ENCODE data around the gene NHLRC4. TPM values are rescaled to one million over a fixed set of nuclear protein-coding genes. Genes with fewer than 3 reads are reported as not detected.

Gene NHLRC4
- total and polyA plus RNA-seq, 2 donors (not counting 1 experiment from before 2014, with no cell fraction given) = 2.2 to 4.2 TPM

DNA sequence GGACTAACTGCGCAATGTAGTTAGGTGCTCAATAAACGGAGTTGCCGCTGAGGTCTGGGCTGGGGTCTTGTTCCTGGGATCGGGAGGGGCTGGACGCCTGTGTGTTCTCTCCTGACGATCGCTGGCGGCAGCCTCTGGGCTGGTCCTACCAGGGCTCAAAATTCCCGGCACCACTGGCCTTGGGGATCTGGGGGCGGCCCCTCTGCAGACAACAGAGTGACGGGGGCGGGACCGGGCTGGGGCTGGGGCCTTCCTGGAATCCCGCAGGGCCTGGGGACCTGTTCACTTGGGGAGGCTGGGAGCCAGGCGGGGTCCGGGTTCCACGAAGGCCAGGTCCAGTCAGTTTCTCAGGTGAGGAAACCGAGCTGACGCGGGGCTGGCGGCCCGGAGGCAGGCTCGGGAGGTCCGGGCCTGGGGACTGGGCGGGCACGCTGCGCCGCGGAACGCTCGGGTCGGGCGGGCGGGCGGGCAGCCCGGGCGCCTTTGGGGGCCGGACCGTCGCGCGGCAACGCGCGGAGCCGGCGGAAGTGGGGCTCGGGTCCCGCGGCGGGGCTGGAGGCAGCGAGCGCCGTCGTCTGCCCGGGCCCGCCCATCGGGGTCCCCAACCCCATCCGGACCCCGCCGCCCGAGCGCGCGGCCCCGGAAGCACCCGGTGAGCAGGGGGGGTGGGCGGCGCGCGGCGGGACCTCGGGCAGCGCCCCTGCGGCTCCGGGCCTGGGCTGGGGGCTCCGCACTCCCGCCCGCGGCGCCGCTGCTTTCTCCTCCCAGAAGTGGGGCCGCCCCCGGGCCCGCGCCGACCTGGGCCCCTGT is 2.8 kb downstream of the NHLRC4 start, which contains the start of gene PIGQ:
Gene PIGQ (plus strand): TSS at position 524 of the 810 bp plus-strand sequence. CDS start 4,107 bp downstream, outside the sequence.
- intact Hi-C loops (cut with micrococcal nuclease) = loop anchor here (2.0 kb wide), 1 partner anchor 43 kb away; the partner anchor contains the start of gene CAPN15
- Histone ChIP-seq H3K79me2 (ENCODE audit: control insufficient read depth, insufficient read depth, low read length) (peaks cover 27% of the 10 kb centered on the region), H3K9me3 (ENCODE audit: control extremely low read depth in 1 of 3, control insufficient read depth in 2 of 3, insufficient read depth in 1 of 3, low read length in 2 of 3) (no peaks in the 10 kb centered on the region), H3K9ac (ENCODE audit: low read length) (peak within 1 kb of the TSS; percentile 77), H3K27ac (ENCODE audit: low read length in 2 of 2) (peak within 1 kb of the TSS; percentile 34 to 76), H3K36me3 (replicated peaks in 1 of 2; ENCODE audit: control extremely low read depth in 1 of 2, control insufficient read depth in 1 of 2, extremely low read depth in 1 of 2, insufficient read depth in 2 of 2, low read length in 1 of 2) (peaks cover 0 to 4% of the 10 kb centered on the region in 2 experiments), H3K4me1 (ENCODE audit: control insufficient read depth in 2 of 2, insufficient read depth in 2 of 2, low read length in 2 of 2) (peaks cover 33 to 48% of the 10 kb centered on the region in 2 donors), H3K4me3 (ENCODE audit: control extremely low read depth in 1 of 5, extremely low read depth in 1 of 5, insufficient read depth in 1 of 5, low read depth in 2 of 5, low read length in 4 of 5) (peak within 1 kb of the TSS; percentile 50 to 78 (median 67)), H3K4me2 (replicated peaks; ENCODE audit: low read depth, low read length, poor library complexity, severe bottlenecking) (peak within 1 kb of the TSS; percentile 90), H3K27me3 (replicated peaks in 1 of 4; ENCODE audit: control extremely low read depth in 1 of 4, control insufficient read depth in 3 of 4, insufficient read depth in 4 of 4, low read length in 3 of 4) (no peaks in the 10 kb centered on the region), H4K20me1 (ENCODE audit: control insufficient read depth, insufficient read depth, low read length, poor library complexity, severe bottlenecking) (no peaks in the 10 kb centered on the region), H2AFZ (ENCODE audit: insufficient read depth, low read depth, low read length, poor library complexity, severe bottlenecking) (peak within 1 kb of the TSS; percentile 88)
- ChIA-PET CTCF (no interaction called here), POLR2A (interaction anchor here (0.6 to 1.2 kb wide), 3 partner anchors 66 to 1149 kb away, joined by 3 to 4 read pairs (median 3); partner anchors contain the start of gene METTL26)
- ATAC-seq (ENCODE audit: low read depth) (peak; percentile 75), DNase-seq (peak; percentile 81)
- peak within 1 kb of the TSS; percentile 90 for H3K27ac Mint-ChIP-seq
- peak within 1 kb of the TSS; percentile 88 for H3K4me3 Mint-ChIP-seq
- H3K4me1 Mint-ChIP-seq = peaks cover 33% of the 10 kb centered on the region
- no peaks in the 10 kb centered on the region for H3K27me3 Mint-ChIP-seq
- TF ChIP-seq EZH2 (IDR thresholded peaks at IDR 0.05; ENCODE audit: borderline replicate concordance, insufficient read depth, low read depth, low read length, poor library complexity, severe bottlenecking) (no peak), CTCF (IDR thresholded peaks at IDR 0.05) (no peak)
- WGBS (ENCODE audit: insufficient coverage) = 1% methylated on average over 87 of the region's 87 CpGs
- H3K9me3 Mint-ChIP-seq (ENCODE audit: insufficient read depth) = no peaks in the 10 kb centered on the region
